Colonic mucosa (tissue), 4 donors: ENCODE results near the gene TSSK3. TPM values are rescaled to one million over a fixed set of nuclear protein-coding genes. Genes with fewer than 3 reads are reported as not detected.

Source experiments
- DNase-seq: peaks from one replicate; pipeline ENCODE4 v3.0.0-alpha.2; 2020
- H3K27ac ChIP-seq: fragments of 200-600 bp; one replicate; pipeline ENCODE4 v1.8.0; 2021
- H3K27me3 ChIP-seq: fragments of 200-600 bp; one replicate; pipeline ENCODE4 v1.8.0; 2021
- H3K36me3 ChIP-seq: fragments of 200-600 bp; one replicate; pipeline ENCODE4 v1.8.0; 2021
- H3K4me1 ChIP-seq: fragments of 200-600 bp; one replicate; pipeline ENCODE4 v1.8.0; 2021; ENCODE audit warnings: mild to moderate bottlenecking
- H3K4me3 ChIP-seq: fragments of 200-600 bp; one replicate; pipeline ENCODE4 v1.8.0; 2021
- H3K9ac ChIP-seq, 2 donors: one replicate each; pipeline ENCODE4 v1.7.0; 2013; ENCODE audit warnings: control low read depth in 2 of 2, low read depth in 2 of 2, low read length in 2 of 2
- H3K9me3 ChIP-seq: fragments of 200-600 bp; one replicate; pipeline ENCODE4 v1.8.0; 2021
- CTCF ChIP-seq: fragments of 200-600 bp; IDR thresholded peaks from one replicate; pipeline ENCODE4 v1.8.0; 2022; ENCODE audit warnings: antibody characterized with exemption, mild to moderate bottlenecking
- intact Hi-C: fragments of 100-400 bp; cut with DNase I; formaldehyde crosslinking; loops from one replicate; pipeline ENCODE4 v1.14.1; 2022
- total RNA-seq, 2 donors: library from RNA; stranded (reverse); fragmentation: NEBNext Ultra II Directional in 1 of 2; extraction: Animal tissue kit (Norgen Biotek cat#: 25700) in 1 of 2; gene quantifications; one replicate each; pipeline ENCODE4 v1.2.1, GENCODE V29; 2021
- donor health status: healthy.
- donor health status: DM: no; HTN: no; CAD: no.
- donor health status: DM: no; HTN: no; CAD: no.

TSSK3 gene
- total RNA-seq, 2 donors from 2014 or later = 0.61 to 0.99 TPM

- peak; percentile 79 for DNase-seq
- H3K9ac ChIP-seq = peak overlapping the region in 1 of 2 donors; percentile 66
- intact Hi-C loops = no loop called here
These were observed 11.4 kb upstream of the TSSK3 start for GRCh38 chr1:32350785-32351398.

GRCh38 chr1:32351399-32352238 lies 10.7 kb upstream of the TSSK3 start:
- H3K4me3 ChIP-seq = peak overlapping the region; percentile 76
- H3K27ac ChIP-seq = peak overlapping the region; percentile 73
- intact Hi-C loops = no loop called here
- H3K9ac ChIP-seq = peak overlapping the region; percentile 86 to 93
- H3K4me1 ChIP-seq = peaks cover 3% of the 10 kb centered on the region
- no peaks in the 10 kb centered on the region for H3K27me3 ChIP-seq
- no peak for TF ChIP-seq CTCF
- no peaks in the 10 kb centered on the region for H3K9me3 ChIP-seq
- H3K36me3 ChIP-seq = no peaks in the 10 kb centered on the region
- DNase-seq = peak; percentile 94

More at GRCh38 chr1:32350785-32351398, 11.4 kb upstream of the TSSK3 start:
- Histone ChIP-seq H3K27ac (peak overlapping the region; percentile 73), H3K4me1 (peaks cover 3% of the 10 kb centered on the region), H3K27me3 (no peaks in the 10 kb centered on the region), H3K4me3 (peak overlapping the region; percentile 76), H3K9me3 (no peaks in the 10 kb centered on the region), H3K36me3 (no peaks in the 10 kb centered on the region)
- peak; percentile 42 for TF ChIP-seq CTCF

GRCh38 chr1:32352239-32352745 lies 10.0 kb upstream of the TSSK3 start:
- H3K9me3 ChIP-seq = no peaks in the 10 kb centered on the region
- H3K36me3 ChIP-seq = no peaks in the 10 kb centered on the region
- peak overlapping the region; percentile 73 for H3K27ac ChIP-seq
- H3K9ac ChIP-seq = peak overlapping the region; percentile 86 to 93
- H3K4me1 ChIP-seq = peaks cover 3% of the 10 kb centered on the region
- intact Hi-C loops = no loop called here
- peak overlapping the region; percentile 76 for H3K4me3 ChIP-seq
- no peak for TF ChIP-seq CTCF
- H3K27me3 ChIP-seq = no peaks in the 10 kb centered on the region
- no peak for DNase-seq

GRCh38 chr1:32352831-32353383 lies 9.4 kb upstream of the TSSK3 start:
- intact Hi-C loops = no loop called here
- no peaks in the 10 kb centered on the region for H3K36me3 ChIP-seq
- peaks cover 3% of the 10 kb centered on the region for H3K4me1 ChIP-seq
- H3K4me3 ChIP-seq = no peak overlapping the region
- no peak for TF ChIP-seq CTCF
- peak overlapping the region; percentile 6 for H3K27ac ChIP-seq
- no peaks in the 10 kb centered on the region for H3K27me3 ChIP-seq
- H3K9me3 ChIP-seq = no peaks in the 10 kb centered on the region
- DNase-seq = no peak
- no peak overlapping the region for H3K9ac ChIP-seq

- H3K27ac ChIP-seq = peak overlapping the region; percentile 6
- peaks cover 3% of the 10 kb centered on the region for H3K4me1 ChIP-seq
- H3K9me3 ChIP-seq = no peaks in the 10 kb centered on the region
- DNase-seq = no peak
- H3K9ac ChIP-seq = peak overlapping the region in 1 of 2 donors; percentile 35
- H3K27me3 ChIP-seq = no peaks in the 10 kb centered on the region
- H3K4me3 ChIP-seq = no peak overlapping the region
- no peak for TF ChIP-seq CTCF
- intact Hi-C loops = no loop called here
- no peaks in the 10 kb centered on the region for H3K36me3 ChIP-seq
These were observed 8.9 kb upstream of the TSSK3 start for GRCh38 chr1:32353431-32353830.
